NB4 (cell line): ENCODE measurements around the gene FAM193A.

Experiments
- POLR2A ChIP-seq: IDR thresholded peaks from 2 replicates; pipeline ENCODE4 v1.6.1; 2011; ENCODE audit warnings: mild to moderate bottlenecking; ENCODE audit not compliant: insufficient read length; ENCODE audit errors: extremely low read depth
- TF ChIP-seq, protein P1 (sequence below): IDR thresholded peaks from one replicate; pipeline ENCODE4 v1.5.1; 2012; ENCODE audit warnings: low read depth, low read length

DNA sequence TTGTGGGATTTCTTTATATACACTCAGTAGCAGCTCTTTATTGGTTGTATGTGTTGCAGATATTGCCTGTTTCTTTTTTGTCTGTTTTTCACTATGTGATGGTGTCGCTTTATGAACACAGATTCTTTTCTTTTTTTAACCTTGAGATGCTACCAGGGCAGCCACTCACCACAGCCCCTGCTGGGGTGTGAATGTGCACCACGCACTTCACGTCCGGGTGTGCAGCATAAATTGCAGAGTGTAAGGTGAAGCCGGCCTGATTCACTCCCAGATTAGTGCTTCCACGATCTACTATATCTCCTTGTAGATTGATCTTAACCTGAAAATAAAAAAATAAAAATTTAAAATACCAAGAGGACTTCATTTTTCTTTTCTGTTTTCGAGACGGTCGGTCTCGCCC, 71.4 kb downstream of the FAM193A start:
- TF ChIP-seq, protein P1, sequence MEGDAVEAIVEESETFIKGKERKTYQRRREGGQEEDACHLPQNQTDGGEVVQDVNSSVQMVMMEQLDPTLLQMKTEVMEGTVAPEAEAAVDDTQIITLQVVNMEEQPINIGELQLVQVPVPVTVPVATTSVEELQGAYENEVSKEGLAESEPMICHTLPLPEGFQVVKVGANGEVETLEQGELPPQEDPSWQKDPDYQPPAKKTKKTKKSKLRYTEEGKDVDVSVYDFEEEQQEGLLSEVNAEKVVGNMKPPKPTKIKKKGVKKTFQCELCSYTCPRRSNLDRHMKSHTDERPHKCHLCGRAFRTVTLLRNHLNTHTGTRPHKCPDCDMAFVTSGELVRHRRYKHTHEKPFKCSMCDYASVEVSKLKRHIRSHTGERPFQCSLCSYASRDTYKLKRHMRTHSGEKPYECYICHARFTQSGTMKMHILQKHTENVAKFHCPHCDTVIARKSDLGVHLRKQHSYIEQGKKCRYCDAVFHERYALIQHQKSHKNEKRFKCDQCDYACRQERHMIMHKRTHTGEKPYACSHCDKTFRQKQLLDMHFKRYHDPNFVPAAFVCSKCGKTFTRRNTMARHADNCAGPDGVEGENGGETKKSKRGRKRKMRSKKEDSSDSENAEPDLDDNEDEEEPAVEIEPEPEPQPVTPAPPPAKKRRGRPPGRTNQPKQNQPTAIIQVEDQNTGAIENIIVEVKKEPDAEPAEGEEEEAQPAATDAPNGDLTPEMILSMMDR, result no peak
- TF ChIP-seq POLR2A, result no peak
